Measurements from ENCODE around the gene FAM162B. TPM values are rescaled to one million over a fixed set of nuclear protein-coding genes. Genes with fewer than 3 reads are reported as not detected.

The FAM162B gene
- total RNA-seq, 2 experiments from 2014 or later = not detected

Other genes with a start within 250 kb of the FAM162B start
- gene TRAPPC3L, start 220.0 kb downstream of the FAM162B start, total RNA-seq = not detected
- gene CALHM4, start 212.0 kb downstream of the FAM162B start, total RNA-seq = not detected
- 10 to 100 TPM; 39.9 to 51.6 TPM for gene RWDD1, start 194.2 kb downstream of the FAM162B start, total RNA-seq
- gene RSPH4A, start 149.2 kb downstream of the FAM162B start, total RNA-seq = under 1 TPM; 0.15 to 0.19 TPM
- 10 to 100 TPM; 15.8 to 18.6 TPM for gene ZUP1, start 97.0 kb downstream of the FAM162B start, total RNA-seq
- gene KPNA5, start 84.5 kb downstream of the FAM162B start, total RNA-seq = 10 to 100 TPM; 10.1 to 14.1 TPM
- not detected for gene GPRC6A, start 63.4 kb upstream of the FAM162B start, total RNA-seq
- gene RFX6, start 111.5 kb upstream of the FAM162B start, total RNA-seq = not detected